ENCODE data around the gene SMU1.
"Not testable (repeated sequence)": the region's sequence is repeated elsewhere in the genome, so short reads cannot be mapped to it uniquely, and the experiment has no call there.

DNA sequence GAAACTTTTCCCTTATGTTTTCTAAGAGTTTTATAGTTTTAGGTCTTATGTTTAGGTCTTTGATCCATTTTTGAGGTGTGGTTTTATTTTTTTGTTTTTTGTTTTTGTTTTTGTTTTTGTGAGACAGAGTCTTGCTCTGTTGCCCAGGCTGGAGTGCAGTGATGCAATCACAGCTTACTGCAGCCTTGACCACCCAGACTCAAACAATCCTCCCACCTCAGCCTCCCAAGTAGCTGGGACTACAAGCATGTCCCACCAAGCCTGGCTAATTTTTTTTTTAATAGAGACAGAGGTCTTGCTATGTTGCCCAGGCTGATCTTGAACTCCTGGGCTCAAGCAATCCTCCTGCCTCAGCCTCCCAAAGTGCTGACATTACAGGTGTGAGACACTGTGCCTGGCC, 71.1 kb downstream of the SMU1 start:
- not testable (repeated sequence) for TF ChIP-seq ZNF140, RBAK, ZNF785 (tag by site-specific recombination; IDR thresholded peaks at IDR 0.05)
- TF ChIP-seq, protein P1, sequence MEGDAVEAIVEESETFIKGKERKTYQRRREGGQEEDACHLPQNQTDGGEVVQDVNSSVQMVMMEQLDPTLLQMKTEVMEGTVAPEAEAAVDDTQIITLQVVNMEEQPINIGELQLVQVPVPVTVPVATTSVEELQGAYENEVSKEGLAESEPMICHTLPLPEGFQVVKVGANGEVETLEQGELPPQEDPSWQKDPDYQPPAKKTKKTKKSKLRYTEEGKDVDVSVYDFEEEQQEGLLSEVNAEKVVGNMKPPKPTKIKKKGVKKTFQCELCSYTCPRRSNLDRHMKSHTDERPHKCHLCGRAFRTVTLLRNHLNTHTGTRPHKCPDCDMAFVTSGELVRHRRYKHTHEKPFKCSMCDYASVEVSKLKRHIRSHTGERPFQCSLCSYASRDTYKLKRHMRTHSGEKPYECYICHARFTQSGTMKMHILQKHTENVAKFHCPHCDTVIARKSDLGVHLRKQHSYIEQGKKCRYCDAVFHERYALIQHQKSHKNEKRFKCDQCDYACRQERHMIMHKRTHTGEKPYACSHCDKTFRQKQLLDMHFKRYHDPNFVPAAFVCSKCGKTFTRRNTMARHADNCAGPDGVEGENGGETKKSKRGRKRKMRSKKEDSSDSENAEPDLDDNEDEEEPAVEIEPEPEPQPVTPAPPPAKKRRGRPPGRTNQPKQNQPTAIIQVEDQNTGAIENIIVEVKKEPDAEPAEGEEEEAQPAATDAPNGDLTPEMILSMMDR (tag by site-specific recombination; IDR thresholded peaks at IDR 0.05): not testable (repeated sequence)
